Caki2 (cell line): ENCODE results near the gene AGBL4. TPM values are rescaled to one million over a fixed set of nuclear protein-coding genes. Genes with fewer than 3 reads are reported as not detected.

Experiments
- DNase-seq: peaks from one replicate; pipeline ENCODE4 v3.0.0-alpha.2; 2015; ENCODE audit warnings: low read depth
- in situ Hi-C: cut with HindIII; loops from 2 replicates; pipeline ENCODE4 v1.10.0; 2016; ENCODE audit warnings: low sequenced_read_pairs, low pct_unique_long_range_greater_than_20kb, mixed read lengths
- total RNA-seq: library from RNA; depleted of rRNA; stranded (reverse); fragments of >200 nt; shearing (Covaris generic); gene quantifications from 2 replicates; pipeline ENCODE4 v1.2.3, GENCODE V29; 2014; ENCODE audit warnings: low replicate concordance

The AGBL4 gene
- total RNA-seq, 1 experiment from 2014 or later, result not detected

- in situ Hi-C loops, result no loop called here
- no peak for DNase-seq
Observed at GRCh38 chr1:48793863-48794262, 1229.9 kb downstream of the AGBL4 start.

- no peak for DNase-seq
- in situ Hi-C loops, result no loop called here
Observed at GRCh38 chr1:48792961-48793360, 1230.8 kb downstream of the AGBL4 start.

- DNase-seq, result no peak
- in situ Hi-C loops, result no loop called here
Observed at GRCh38 chr1:48790397-48790796, 1233.4 kb downstream of the AGBL4 start.

- DNase-seq, result no peak
- in situ Hi-C loops, result no loop called here
Observed at GRCh38 chr1:48789903-48790302, 1233.9 kb downstream of the AGBL4 start.

DNA sequence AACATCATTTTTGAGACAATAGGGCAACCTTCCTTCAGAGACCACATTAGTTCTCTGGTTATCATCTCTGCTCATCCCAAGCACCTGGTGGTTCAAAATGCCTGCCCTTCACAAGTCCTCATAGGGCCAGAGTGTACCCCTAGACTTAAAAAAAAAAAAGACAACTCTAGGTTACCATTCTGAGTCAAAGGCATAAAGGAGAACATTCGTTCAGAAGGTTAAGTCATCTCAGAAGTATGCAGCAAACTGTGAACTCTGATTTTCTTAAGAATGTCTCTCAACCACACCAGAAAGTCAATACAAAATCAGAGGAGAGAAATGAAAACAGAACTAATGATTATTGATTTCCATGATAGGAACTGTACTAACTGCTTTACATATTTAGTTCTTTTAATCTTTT lies 1237.9 kb downstream of the AGBL4 start:
- DNase-seq, result no peak
- in situ Hi-C loops, result no loop called here

GRCh38 chr1:48784301-48784700 lies 1239.5 kb downstream of the AGBL4 start:
- DNase-seq, result no peak
- in situ Hi-C loops, result no loop called here

GRCh38 chr1:48777219-48777895 lies 1246.4 kb downstream of the AGBL4 start:
- DNase-seq, result no peak
- in situ Hi-C loops, result no loop called here

GRCh38 chr1:48776393-48777218 lies 1247.1 kb downstream of the AGBL4 start, which contains the start of gene BEND5:
Gene BEND5 (minus strand): TSS chr1:48776891. CDS start chr1:48776831, 60 bp downstream.
- in situ Hi-C loops, result no loop called here
- no peak for DNase-seq

DNA sequence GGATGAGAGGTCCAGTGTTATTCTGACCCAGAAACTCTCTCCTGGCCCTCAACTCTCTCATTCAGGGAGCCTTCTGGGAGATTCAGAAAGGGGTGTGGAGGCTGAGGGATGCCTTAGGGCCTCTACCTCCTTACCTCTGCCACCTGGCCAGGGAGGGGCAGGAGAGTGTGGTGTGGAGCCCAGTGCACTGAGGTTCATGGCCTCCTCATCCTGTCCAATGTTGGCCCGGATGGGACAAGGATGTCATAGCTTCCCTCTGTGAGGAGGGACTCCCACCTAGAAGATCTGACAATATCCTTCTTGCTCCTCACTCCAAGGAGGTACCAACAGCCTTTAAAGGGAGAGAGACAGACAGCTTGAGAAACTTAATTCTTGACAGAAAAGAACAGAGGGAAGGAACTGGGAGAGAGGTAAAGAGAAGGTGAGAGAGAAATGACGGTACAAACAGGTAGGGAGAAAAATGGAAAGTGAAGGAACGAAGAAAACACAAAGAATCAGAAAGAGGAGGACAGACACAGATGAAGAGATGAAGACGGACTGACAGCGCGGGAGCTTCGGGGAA lies 1247.8 kb downstream of the AGBL4 start:
- in situ Hi-C loops, result no loop called here
- no peak for DNase-seq

GRCh38 chr1:48773133-48773532 lies 1250.6 kb downstream of the AGBL4 start:
- in situ Hi-C loops, result no loop called here
- no peak for DNase-seq

DNA sequence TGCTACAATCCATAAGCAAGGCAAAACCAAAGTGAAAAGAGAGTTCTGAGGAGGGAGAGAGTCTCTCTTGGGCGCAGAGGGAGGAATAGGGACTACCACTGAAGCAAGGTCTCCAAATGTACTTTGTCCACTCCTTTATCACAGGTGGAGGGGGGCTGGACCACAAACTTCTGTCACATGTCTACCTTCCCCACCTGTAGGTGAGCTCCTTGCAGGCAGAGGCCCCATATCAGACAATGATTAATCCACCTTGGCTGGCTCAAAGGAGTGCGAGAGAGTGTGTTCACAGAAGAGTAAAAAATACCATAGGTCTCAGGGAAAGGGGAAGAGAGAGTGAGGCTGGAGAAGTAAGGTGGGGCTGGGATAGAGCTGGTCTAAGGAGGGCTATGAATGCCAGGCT lies 1251.5 kb downstream of the AGBL4 start:
- in situ Hi-C loops, result no loop called here
- DNase-seq, result no peak

- DNase-seq, result no peak
- in situ Hi-C loops, result no loop called here
Observed at GRCh38 chr1:48771561-48771960, 1252.2 kb downstream of the AGBL4 start.

GRCh38 chr1:48767975-48768510 lies 1255.7 kb downstream of the AGBL4 start:
- in situ Hi-C loops, result no loop called here
- DNase-seq, result no peak

GRCh38 chr1:48765335-48765734 lies 1258.4 kb downstream of the AGBL4 start:
- DNase-seq, result no peak
- in situ Hi-C loops, result no loop called here

DNA sequence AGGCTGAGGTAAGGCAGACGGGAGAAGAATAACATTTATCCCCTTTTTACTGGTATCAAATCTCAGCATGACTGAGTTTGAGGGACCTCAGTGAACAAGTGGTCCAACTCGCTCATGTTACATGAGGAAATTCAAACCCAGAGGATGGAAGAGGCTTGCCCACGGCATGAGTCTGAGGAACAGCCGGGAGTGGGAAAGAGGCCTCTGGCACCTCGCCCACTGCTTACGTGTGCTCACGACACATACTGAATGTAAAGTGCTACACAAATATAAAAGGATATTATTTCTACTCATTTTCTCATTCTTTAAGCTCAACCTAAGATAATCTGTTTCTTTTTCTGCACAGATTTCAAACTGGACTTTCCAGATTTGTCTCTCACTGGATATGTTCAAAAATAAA lies 1261.8 kb downstream of the AGBL4 start:
- in situ Hi-C loops, result no loop called here
- DNase-seq, result no peak

GRCh38 chr1:48761411-48761810 lies 1262.3 kb downstream of the AGBL4 start:
- no peak for DNase-seq
- in situ Hi-C loops, result no loop called here

GRCh38 chr1:48760857-48761256 lies 1262.9 kb downstream of the AGBL4 start:
- DNase-seq, result no peak

DNA sequence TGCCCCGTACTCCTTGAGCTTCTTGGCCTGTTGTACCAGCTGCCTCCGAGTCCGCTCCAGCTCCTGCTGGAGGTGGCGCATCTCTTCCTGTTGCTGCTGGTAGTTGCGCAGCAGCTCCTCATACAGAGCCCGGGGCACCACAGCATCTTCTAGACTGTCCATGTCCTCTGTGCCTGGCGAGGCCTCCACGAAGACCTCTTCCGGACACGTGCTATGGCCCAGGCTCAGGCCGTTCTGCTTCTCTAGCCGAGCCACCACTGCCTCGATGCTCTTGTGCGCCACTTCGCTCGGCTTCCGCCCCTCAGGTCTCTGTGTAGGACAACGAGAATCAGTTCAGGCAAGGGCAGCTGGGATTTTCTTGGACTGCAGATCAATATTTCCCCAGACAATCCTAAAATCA lies 1264.8 kb downstream of the AGBL4 start:
- in situ Hi-C loops, result no loop called here
- DNase-seq, result no peak

More at GRCh38 chr1:48760857-48761256, 1262.9 kb downstream of the AGBL4 start:
- in situ Hi-C loops, result no loop called here

DNA sequence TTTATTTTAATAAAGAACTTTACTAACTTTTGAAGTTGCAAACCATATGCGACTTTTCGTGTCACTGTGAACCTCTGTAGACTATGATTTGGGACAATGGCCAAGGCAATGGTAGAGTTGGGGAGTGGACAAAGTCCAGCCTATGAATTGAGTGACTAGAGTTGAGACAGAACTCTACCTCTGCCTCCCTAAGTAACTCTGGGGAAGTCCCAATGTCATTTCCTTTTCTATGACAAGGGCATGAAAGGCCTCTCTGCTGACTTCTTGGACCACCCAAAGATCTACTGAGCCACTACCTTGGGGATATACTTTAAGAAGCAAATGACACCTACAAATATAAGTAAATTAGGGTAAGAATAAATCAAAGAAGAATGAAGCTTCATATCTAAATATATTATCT lies 1266.4 kb downstream of the AGBL4 start:
- in situ Hi-C loops, result no loop called here
- DNase-seq, result no peak
